Right cardiac atrium (tissue), 5 donors: Measurements from ENCODE around the gene CCDC194. TPM values are rescaled to one million over a fixed set of nuclear protein-coding genes. Genes with fewer than 3 reads are reported as not detected.

Source experiments
- ATAC-seq, 2 donors: fragments of 200-7000 bp; cut with Tn5 transposase; one replicate each; pipeline versions ENCODE4 v1.8.0 to v1.9.1; 2020; ENCODE audit warnings: moderate library complexity in 2 of 2, mild to moderate bottlenecking in 1 of 2
- DNase-seq, 3 donors: peaks; one replicate each; pipeline ENCODE4 v3.0.0-alpha.2; 2020
- H3K27ac ChIP-seq: one replicate; pipeline ENCODE4 v1.5.1; 2013; ENCODE audit warnings: mild to moderate bottlenecking, low read length, control low read depth, moderate library complexity
- H3K27me3 ChIP-seq: one replicate; pipeline ENCODE4 v1.6.1; 2013; ENCODE audit not compliant: control insufficient read depth, insufficient read depth
- H3K4me1 ChIP-seq: one replicate; pipeline ENCODE4 v1.6.1; 2013; ENCODE audit warnings: low read length; ENCODE audit not compliant: control insufficient read depth, insufficient read depth
- H3K4me3 ChIP-seq: one replicate; pipeline ENCODE4 v1.5.1; 2013; ENCODE audit warnings: low read length, control low read depth
- H3K9me3 ChIP-seq: one replicate; pipeline ENCODE4 v1.6.1; 2013; ENCODE audit warnings: low read length; ENCODE audit not compliant: control insufficient read depth
- WGBS: extraction: QIAGEN DNeasy Blood & Tissue Kit; methylation state at CpG from one replicate; pipeline ENCODE4 v1.1.7; 2013; 5-methylcytosine and 5-hydroxymethylcytosine counted together
- intact Hi-C, 4 donors: fragments of 100-400 bp; cut with DNase I; formaldehyde crosslinking; loops; one replicate each; pipeline versions ENCODE4 v1.11.0 to v1.14.0; 2022 to 2023
- long read RNA-seq, 4 donors: library from polyadenylated mRNA; unstranded; transcript quantifications; one replicate each; pipeline ENCODE4 v2.0.0, GENCODE V29; 2020 to 2021
- polyA plus RNA-seq: library from polyadenylated mRNA; stranded (reverse); fragments of 200-250 nt; gene quantifications from one replicate; pipeline ENCODE4 v1.2.3, GENCODE V29; 2013
- total RNA-seq, 4 donors: library from RNA; stranded (reverse); fragmentation: NEBNext Ultra II Directional; extraction: Animal tissue kit (Norgen Biotek cat#: 25700); gene quantifications; one replicate each; pipeline ENCODE4 v1.2.1, GENCODE V29; 2021
- donor health status: healthy with polysubstance abuse.
- donor health status: DM: no; HTN: yes; CAD: no.
- donor health status: DM: no; HTN: no; CAD: no.
- donor health status: DM: no; HTN: yes; CAD: no; lungs with severe emphysema.
- donor health status: DM: yes; HTN: yes; CAD: no.

Gene CCDC194
- total RNA-seq, result under 1 TPM in 1 of 4 donors, not detected in 3; 0.43 TPM
- not detected for polyA plus RNA-seq
- long read RNA-seq, donor 1, result 0 reads
- long read RNA-seq, donor 2, result 0 reads
- long read RNA-seq, donor 3, result 0 reads
- long read RNA-seq, donor 4, result 0 reads

GRCh38 chr19:17393914-17394313 is at the start of gene CCDC194:
TSS of gene CCDC194 (minus strand) at chr19:17394196. CDS start at chr19:17394158, 38 bp downstream.
- Histone ChIP-seq H3K27me3 (no peaks in the 10 kb centered on the region), H3K27ac (no peak within 1 kb of the TSS), H3K4me1 (no peaks in the 10 kb centered on the region), H3K9me3 (no peaks in the 10 kb centered on the region), H3K4me3 (no peak within 1 kb of the TSS)
- DNase-seq (peak in 1 of 3 donors; percentile 48), ATAC-seq (peak in 1 of 2 donors; percentile 11)
- intact Hi-C loops, result loop anchor here in 2 of 4 donors (10.0 kb wide), 3 partner anchors 61 to 99 kb away; partner anchors contain the start of gene NXNL1 (in 1 of the 2)
- 23% methylated on average over 41 of the region's 41 CpGs for WGBS

- Histone ChIP-seq H3K4me1 (no peaks in the 10 kb centered on the region), H3K4me3 (no peak overlapping the region), H3K9me3 (no peaks in the 10 kb centered on the region), H3K27ac (no peak overlapping the region), H3K27me3 (no peaks in the 10 kb centered on the region)
- intact Hi-C loops, result no loop called here
- 48% methylated on average over 8 of the region's 8 CpGs for WGBS
- ATAC-seq, result peak in 1 of 2 donors; percentile 48
- no peak for DNase-seq
These were observed 47.4 kb upstream of the CCDC194 start for GRCh38 chr19:17441241-17442021.

- Histone ChIP-seq H3K27me3 (no peaks in the 10 kb centered on the region), H3K9me3 (no peaks in the 10 kb centered on the region), H3K4me1 (no peaks in the 10 kb centered on the region), H3K4me3 (no peak overlapping the region), H3K27ac (no peak overlapping the region)
- DNase-seq (no peak), ATAC-seq (no peak)
- WGBS, result 88% methylated on average over 7 of the region's 7 CpGs
- intact Hi-C loops, result no loop called here
These were observed 42.9 kb upstream of the CCDC194 start for GRCh38 chr19:17436874-17437267.

GRCh38 chr19:17436094-17436873 is 42.3 kb upstream of the CCDC194 start:
- ATAC-seq, result no peak
- H3K4me3 ChIP-seq, result no peak overlapping the region
- peak in 1 of 3 donors; percentile 37 for DNase-seq
- 96% methylated on average over 25 of the region's 25 CpGs for WGBS
- no peak overlapping the region for H3K27ac ChIP-seq
- H3K27me3 ChIP-seq, result no peaks in the 10 kb centered on the region
- H3K9me3 ChIP-seq, result no peaks in the 10 kb centered on the region
- no peaks in the 10 kb centered on the region for H3K4me1 ChIP-seq
- intact Hi-C loops, result no loop called here

GRCh38 chr19:17435218-17435617 is 41.2 kb upstream of the CCDC194 start:
- H3K4me3 ChIP-seq, result no peak overlapping the region
- H3K27ac ChIP-seq, result no peak overlapping the region
- no peaks in the 10 kb centered on the region for H3K27me3 ChIP-seq
- WGBS, result 81% methylated on average over 7 of the region's 7 CpGs
- no peaks in the 10 kb centered on the region for H3K4me1 ChIP-seq
- intact Hi-C loops, result no loop called here
- no peak for ATAC-seq
- H3K9me3 ChIP-seq, result no peaks in the 10 kb centered on the region
- no peak for DNase-seq

GRCh38 chr19:17431417-17431816 is 37.4 kb upstream of the CCDC194 start:
- ATAC-seq, result no peak

GRCh38 chr19:17429641-17430113 is 35.7 kb upstream of the CCDC194 start:
- no peaks in the 10 kb centered on the region for H3K9me3 ChIP-seq
- no peaks in the 10 kb centered on the region for H3K4me1 ChIP-seq
- DNase-seq (no peak), ATAC-seq (no peak)
- no peak overlapping the region for H3K27ac ChIP-seq
- intact Hi-C loops, result no loop called here
- WGBS, result 60% methylated on average over 17 of the region's 17 CpGs
- no peak overlapping the region for H3K4me3 ChIP-seq
- no peaks in the 10 kb centered on the region for H3K27me3 ChIP-seq

More at GRCh38 chr19:17431417-17431816, 37.4 kb upstream of the CCDC194 start:
- no peak overlapping the region for H3K27ac ChIP-seq
- intact Hi-C loops, result no loop called here
- WGBS, result 92% methylated on average over 7 of the region's 7 CpGs
- H3K4me1 ChIP-seq, result no peaks in the 10 kb centered on the region
- H3K9me3 ChIP-seq, result no peaks in the 10 kb centered on the region
- no peak for DNase-seq
- no peaks in the 10 kb centered on the region for H3K27me3 ChIP-seq
- no peak overlapping the region for H3K4me3 ChIP-seq

- H3K9me3 ChIP-seq, result no peaks in the 10 kb centered on the region
- no peak overlapping the region for H3K27ac ChIP-seq
- H3K27me3 ChIP-seq, result no peaks in the 10 kb centered on the region
- H3K4me3 ChIP-seq, result no peak overlapping the region
- H3K4me1 ChIP-seq, result no peaks in the 10 kb centered on the region
- intact Hi-C loops, result no loop called here
- ATAC-seq (peak; percentile 36 to 43), DNase-seq (peak; percentile 63 to 83 (median 75))
- WGBS, result 24% methylated on average over 27 of the region's 27 CpGs
These were observed 30.9 kb upstream of the CCDC194 start for GRCh38 chr19:17424743-17425365.

- no peaks in the 10 kb centered on the region for H3K9me3 ChIP-seq
- DNase-seq (peak in 1 of 3 donors; percentile 53), ATAC-seq (no peak)
- intact Hi-C loops, result no loop called here
- no peaks in the 10 kb centered on the region for H3K4me1 ChIP-seq
- H3K27ac ChIP-seq, result no peak overlapping the region
- H3K27me3 ChIP-seq, result no peaks in the 10 kb centered on the region
- 92% methylated on average over 20 of the region's 20 CpGs for WGBS
- H3K4me3 ChIP-seq, result no peak overlapping the region
These were observed 29.6 kb upstream of the CCDC194 start for GRCh38 chr19:17423429-17424208.

- ATAC-seq (no peak), DNase-seq (no peak)
- H3K27ac ChIP-seq, result no peak overlapping the region
- H3K4me1 ChIP-seq, result no peaks in the 10 kb centered on the region
- no peaks in the 10 kb centered on the region for H3K27me3 ChIP-seq
- intact Hi-C loops, result no loop called here
- WGBS, result 98% methylated on average over 4 of the region's 4 CpGs
- no peak overlapping the region for H3K4me3 ChIP-seq
- no peaks in the 10 kb centered on the region for H3K9me3 ChIP-seq
These were observed 27.9 kb upstream of the CCDC194 start for GRCh38 chr19:17421942-17422341.
